NAMALWA (cell line): ENCODE measurements around the gene CACNA2D2.

Source experiments
- DNase-seq: peaks from one replicate; pipeline ENCODE4 v3.0.0-alpha.2; 2015; ENCODE audit warnings: low spot score

The CACNA2D2 gene

DNA sequence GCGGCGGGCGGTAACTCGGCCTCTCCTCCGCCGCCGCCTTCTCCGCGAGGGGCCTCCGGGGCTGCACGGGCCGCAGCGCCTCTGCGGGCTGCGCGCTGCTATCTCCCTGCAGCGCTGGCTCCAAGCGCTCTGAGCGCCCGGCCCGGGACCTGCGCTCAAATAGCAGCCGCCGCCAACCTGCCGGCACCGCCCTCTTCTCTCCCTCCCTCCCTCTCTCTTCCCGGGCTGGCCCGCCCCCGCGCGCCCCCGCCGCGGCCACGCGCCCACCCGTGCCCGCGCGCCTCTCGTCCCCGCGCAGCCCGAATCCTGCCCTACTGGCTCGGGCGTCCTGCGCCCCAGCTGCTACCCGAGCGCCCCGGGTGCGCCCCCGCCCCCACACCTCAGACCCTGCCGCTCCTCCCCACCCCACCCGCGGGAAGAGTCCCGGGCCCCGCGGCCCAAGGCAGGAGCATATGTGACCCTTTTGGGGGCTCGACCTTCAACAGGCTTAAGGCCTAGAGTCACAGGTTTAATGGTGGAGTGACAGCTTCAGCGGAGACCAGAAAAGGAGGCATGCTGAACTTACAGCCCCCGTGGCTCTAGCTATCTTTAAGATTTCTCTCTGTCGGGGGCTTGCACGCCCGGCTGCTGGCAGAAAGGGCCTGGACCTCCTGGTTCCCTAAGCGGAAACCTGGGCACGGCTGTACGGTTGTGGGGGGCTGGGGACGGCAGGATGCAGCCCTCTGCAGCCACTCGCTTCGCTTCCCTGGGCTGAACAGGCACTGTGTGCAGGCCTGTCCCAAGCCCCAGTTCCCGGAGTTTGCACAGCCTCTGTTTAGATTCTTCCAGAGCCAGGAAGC lies at the start of gene CACNA2D2:
CACNA2D2 (minus strand) TSS at position 131 of the 839 bp plus-strand sequence. CDS start 211 bp downstream, outside the sequence.
- DNase-seq = peak; percentile 42

DNA sequence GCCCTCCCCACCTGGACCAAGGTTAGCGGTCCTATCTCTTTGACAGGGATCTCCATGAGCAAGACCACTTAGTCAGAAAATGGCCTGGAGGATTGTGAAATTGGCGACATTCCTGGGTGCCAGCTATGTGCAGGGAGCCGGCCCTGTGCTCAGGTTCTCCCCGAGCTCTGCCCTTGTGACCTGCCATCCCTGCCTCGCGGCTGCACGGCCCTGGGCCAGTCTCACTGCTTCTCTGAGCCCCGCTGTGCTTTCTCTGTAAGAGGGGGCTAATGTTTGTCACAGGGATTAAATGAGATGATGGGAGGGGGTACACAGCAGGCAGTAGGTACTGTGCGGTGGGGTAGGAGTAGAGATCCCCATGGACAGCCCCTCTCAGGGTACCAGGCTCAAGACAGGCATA lies 49.2 kb upstream of the CACNA2D2 start:
- no peak for DNase-seq

DNA sequence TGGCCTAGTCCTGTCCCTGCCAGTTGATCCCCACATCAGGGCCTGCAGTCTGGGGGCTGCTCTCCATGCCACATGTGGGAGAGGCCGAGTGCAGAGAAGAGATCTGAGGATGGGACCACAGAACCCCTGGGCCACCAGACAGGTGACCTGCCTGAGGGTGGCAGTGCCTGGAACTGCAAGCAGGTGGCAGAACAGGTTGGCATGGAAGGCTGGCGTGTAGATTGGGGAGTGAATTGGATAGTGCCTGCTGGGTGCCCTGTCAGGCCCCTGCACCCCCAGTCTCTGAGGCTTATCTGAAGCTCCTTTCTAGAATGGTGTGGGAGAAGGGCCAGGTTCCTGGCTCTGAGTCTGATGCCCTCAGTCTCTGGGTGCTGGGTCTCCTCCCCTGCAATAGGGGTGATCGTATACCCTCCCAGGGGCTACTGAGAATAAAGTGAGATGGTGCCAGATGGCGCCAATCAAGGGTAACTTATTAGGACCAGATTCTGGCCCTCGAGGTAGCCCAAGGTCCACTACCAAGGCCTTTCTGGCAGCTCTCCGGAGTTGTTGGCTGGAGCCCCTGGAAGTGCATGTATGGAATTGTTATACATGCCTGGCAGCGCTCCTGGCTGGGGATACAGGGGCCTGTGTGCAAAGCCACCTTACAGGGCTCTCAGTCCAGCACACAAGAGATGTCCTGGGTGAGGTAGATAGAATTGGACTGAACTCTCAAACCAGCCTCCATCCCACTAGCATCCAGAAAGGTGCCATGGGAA lies 48.4 kb upstream of the CACNA2D2 start:
- DNase-seq = no peak

DNA sequence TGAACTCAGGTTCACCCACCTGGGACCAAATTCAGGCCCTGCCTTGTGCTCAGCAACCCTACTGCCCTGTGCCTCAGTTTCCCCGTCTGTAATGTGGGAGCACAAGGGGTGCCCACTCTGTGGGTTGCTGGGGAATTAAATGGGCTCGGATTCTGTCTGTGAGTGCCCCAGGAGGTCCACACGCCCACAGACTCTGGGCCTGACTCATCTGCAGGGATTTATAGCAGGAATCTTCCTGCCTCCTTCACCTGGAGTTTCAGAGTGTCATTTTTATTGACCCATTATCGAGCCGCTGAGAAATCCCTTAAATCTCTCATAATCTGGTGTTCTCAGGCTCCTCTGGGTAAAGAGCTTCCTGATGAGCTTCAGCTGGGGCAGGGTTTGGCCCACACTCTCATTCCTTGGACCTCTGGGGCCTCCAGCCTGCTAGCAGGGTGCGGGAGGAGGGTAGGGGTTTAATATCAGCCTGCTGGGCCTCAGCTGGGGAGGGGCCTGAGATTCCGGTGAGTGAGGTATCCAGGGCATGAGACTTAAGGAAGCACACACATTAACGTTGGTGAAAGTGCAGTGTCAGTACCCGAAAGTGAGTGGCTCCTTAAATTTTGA lies 47.7 kb upstream of the CACNA2D2 start:
- DNase-seq = no peak

DNA sequence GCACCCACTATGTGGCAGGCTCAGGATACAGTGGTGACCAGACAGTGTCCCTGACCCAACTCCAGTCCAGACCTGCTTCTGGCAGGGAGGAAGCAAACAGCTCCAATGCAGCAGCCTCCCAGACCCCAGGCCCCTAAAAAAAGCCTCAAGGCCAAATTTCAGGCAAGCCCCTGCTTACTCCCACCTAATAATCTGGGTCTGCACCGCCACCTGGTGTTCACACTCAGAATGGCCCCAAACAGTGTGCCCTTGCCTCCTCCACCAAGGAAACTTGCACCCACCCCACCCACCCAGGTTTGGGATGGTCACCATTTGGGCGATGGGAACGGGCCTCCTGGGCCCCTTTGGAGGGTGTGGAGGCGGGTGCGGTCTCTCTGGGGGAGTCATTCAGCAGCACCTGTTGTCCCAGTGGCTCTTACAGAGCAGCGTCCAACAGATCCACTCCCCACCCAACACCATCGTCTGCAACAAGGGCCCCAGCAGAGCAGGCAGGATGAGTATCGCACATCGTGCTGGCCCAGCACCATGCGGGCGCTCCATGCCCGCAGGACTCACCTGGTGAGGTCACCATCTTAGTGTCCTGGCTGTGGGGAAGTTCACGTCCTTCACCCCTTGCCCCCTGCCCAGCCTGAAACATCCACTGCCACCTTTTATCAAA lies 46.8 kb upstream of the CACNA2D2 start:
- DNase-seq = peak; percentile 66

DNA sequence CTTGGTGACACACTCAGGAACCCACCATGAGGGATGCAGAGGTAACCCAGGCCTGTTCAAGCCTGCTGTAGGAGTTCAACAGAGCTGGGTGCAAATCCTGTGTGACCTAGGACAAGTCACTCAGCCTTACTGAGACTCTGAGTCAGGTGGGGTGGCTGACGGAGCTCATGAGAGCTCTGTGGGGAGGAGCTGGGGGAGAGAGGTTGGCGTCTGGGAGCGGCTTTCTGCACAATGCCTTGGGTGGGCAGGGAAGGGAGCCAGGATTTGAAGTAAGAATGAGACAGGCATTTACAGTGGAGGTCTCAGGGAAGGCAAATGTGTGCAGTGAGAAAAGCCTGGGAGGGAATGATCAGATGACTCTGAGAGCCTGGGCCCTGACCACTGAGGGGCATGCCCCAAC lies 45.8 kb upstream of the CACNA2D2 start:
- no peak for DNase-seq

DNA sequence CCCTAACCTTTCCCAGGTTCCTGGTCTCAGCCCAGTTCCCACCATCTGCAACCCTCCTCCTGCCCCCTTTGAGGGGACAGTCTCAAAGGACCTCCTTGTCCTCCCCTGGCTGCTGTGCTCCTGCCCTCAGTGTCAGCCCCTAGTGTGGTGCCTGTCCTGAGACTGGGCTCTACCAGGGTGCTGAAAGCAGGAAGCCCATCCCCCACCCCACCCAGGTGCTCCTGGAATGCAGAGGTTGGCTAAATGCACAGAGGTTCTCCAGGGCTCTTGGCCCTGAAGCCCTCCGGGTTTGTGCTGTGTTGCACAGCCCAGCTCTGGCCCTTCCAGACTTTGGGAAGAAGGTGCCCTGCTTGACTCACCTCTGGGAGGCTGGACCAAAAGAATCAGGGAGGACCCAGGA lies 42.3 kb upstream of the CACNA2D2 start:
- no peak for DNase-seq

DNA sequence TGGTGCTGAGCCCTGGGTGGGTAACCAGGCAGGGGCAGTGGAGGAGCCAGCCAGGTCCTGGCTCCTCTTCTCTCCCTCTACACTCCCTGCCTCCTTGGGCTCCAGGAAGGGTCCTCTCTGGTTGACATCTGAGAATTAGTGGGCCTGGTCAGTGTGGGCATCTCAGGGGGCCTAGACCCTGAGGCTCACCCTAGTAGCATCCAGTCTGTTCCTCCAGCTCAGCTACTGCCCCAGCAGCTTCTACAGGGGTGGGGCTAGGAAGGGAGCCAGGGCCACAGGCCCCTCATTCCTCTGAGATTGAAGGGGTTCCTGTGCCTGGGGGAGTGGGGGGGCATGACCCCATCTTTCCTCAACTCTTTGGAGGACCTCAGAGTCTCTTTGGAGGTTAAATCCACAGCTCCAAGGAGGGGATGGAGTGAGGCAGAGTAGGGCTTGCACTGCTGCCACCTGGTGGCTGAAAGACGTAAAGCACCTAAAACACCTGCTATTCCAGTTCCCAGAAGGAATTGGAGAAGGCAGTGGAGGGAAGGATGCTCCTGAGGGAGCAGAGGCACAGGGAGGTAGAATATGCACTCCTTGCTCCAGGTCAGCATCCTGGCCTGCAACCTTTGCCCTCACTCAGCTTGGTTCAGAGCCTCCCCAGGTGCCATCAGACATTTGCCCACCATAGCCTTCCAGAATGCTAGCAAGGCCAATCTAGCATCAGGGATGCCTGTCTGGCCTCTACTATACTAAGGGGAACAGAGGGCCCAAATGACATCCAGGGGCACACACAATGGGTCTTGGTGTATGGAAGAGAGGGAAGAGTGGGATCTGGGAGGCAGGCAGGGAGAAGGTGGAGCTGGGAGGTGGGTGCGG lies 39.0 kb upstream of the CACNA2D2 start:
- DNase-seq = peak; percentile 41

DNA sequence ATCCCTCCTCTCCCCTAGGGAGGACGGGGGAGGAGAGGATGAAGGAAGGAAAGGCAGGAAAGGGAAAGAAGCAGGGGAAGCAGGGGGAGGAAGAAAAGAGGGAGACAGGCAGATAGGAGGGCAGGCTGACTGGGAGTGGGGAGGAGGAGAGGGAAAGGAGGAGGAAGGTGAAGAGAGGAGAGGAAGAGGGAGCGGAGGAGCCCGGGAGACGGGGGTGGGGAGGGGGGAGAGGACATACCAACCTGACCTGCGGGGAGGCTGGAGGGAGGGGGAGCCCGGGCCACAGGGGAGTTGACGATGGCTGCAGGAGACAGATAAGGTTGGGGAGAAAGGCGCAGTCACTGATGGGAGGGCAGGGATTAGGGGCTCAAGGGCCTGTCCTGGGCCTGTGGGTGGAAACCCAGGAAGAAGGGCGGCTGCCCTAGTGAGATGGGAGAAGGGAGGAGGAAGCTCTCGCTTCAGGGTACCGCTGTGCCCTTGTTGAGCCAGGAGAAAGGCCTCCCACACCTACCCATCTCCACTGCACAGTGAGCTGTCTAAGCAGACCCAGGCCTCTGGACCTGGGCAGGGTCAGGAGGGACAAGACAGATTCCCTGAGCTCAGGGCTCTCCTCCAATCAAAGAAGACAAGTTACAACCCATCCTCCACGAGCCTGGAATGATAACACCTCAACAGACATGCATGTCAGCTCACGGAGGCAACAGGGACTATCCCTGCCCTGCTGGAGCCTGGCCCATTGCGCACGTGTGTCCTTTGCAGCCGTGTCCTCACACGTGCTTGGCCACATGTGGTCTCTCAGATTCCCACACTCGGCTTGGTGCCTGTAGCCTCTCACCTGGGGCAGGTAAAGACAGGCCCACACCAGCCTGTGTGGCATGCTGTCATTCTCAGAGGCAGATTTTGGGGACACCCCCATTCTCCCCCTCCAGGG lies 36.2 kb upstream of the CACNA2D2 start:
- no peak for DNase-seq

DNA sequence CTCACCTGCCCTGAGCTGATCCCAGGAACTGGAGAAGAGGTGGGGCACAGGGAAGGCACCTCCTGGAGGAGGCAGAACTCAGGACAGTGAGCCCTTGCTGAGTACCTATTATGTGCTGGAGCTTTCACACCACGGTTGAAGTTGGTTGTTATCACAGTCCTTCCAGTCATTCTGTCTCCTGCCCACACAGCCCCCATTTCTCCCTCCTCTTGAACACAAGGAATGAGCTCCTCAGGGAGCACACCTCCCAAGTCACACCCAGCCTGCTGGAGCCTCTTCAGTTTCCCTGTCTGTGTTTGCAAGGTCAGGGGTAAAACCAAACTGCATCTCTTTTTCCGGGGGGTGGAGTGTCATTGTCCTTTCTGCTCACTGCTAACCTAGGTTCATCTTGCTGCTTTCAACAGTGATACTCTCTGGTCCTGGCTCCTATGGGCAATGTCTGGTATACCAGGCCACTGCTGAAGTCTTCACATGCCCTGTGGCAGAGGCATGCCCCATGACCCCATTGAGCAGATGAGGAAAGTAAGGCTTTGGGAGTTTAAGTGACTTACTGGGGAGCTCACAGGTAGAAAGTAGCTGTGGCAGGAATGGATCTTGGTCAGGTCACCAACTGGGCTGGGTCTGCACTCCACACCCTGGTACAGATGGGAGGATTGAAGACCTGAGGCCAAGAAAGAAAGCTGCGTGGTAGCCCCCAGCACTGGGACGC lies 34.1 kb upstream of the CACNA2D2 start:
- no peak for DNase-seq

DNA sequence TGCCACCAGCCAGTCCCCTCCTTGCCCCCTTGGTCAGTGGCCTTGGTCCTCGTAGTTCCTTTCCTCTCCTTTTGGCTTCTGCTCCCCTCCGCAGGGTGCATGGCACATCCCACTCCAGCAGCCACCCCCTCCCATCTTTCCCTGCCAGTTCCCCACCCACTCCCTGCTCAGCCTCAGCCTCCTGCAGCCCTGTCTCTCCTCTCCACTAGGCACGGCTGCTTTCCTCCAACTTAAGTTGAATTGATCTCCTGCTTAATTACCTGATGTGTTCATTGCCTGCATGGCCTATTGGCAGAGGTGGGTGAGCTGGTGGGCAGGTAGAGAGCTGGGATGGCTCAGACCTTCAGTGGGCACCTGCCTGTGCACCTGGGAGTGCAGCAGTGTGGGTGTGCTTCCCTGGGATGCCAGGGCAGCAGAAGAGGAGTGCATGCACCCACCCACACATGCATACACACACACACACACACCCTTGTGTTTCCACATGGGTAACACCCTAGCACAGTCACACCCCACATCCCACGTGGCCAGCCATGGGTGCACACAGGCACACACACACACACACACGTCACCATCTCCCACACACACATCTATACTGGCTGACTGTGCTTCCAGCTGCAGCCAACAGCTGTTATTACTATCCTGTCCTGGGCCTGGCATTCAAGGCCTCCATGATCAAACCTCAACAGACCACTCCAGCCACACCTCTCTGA lies 33.2 kb upstream of the CACNA2D2 start:
- DNase-seq = no peak

DNA sequence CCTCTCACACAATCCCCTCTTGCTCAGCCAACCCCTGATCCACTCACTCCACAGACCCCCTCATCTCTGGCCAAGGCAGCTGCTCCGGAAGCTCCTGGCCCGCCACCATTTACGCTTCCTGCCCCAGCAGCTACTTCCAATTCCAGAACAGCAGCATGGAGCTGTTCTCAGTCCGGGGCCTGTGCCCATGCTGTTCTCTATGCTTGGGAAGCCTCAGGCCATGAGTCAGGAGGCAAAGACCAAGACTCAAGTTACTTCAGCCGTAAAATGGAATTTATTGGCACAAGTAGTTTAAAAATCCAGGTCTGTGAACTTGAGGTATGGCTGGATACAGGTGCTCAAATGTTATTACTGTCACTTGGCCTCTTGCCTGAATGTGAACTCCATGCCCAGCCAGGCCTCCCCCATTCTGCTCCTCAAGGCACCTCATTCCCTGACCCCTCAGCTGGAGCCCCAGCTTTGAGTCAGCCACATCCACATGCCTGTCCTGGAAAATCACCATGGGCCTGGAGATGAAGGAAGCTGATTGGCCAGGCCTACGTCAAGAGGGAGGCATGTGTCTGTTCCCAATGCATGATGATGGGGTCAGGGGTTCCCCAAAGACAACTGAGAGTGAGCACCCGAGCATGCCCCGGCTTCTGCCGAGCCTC lies 31.4 kb upstream of the CACNA2D2 start:
- DNase-seq = no peak

DNA sequence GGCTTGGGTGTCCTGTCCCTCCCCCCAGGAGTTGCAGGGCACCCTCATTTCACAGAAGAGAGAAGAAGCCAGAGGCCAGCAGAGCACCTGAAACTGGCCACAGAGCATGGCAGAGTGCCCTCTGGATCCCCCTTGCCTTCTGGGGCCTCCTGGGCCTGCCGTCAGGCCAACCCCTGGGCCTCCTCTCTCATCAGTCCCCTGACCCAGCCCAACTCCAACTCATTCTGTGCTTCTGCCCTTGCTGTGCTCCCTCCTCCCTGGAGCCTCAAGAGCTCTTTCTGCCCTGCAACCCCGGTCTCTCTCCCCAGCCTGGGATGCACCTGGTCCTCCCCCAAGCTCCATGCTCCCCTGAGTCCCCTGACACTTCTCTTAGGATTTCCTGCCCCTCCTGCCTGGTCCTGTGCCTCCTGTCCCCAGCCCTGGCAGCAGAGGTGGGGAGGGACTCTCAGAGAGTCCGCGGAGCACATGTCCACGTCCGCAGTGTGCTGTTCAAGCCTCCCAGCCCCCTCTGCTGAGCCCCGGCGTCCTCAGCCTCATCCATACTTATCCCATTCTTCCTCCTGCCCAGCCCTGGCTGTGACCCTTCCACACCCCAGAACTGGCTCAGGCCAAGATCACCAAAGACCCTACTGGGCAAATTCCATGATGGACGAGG lies 30.5 kb upstream of the CACNA2D2 start:
- DNase-seq = no peak

DNA sequence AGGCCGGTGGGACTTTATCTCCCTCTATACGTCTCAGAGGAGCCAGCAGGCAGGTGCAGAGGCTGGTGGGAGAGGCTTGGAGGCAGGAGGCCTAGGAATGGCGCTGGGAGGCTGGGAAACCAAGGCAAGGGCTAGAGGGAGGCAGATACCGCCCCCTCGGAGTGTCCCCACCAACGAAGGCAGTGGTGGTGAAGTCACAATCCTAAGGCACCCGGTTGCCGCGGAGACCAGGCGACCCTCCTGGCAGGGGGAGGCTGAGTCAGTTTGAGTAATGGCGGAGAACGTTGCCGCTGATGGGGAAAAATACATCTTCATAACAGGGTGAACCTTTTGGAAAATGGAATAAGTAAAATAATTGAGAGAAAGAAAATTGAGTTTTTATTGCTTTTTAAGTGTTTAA lies 29.9 kb upstream of the CACNA2D2 start:
- DNase-seq = no peak

DNA sequence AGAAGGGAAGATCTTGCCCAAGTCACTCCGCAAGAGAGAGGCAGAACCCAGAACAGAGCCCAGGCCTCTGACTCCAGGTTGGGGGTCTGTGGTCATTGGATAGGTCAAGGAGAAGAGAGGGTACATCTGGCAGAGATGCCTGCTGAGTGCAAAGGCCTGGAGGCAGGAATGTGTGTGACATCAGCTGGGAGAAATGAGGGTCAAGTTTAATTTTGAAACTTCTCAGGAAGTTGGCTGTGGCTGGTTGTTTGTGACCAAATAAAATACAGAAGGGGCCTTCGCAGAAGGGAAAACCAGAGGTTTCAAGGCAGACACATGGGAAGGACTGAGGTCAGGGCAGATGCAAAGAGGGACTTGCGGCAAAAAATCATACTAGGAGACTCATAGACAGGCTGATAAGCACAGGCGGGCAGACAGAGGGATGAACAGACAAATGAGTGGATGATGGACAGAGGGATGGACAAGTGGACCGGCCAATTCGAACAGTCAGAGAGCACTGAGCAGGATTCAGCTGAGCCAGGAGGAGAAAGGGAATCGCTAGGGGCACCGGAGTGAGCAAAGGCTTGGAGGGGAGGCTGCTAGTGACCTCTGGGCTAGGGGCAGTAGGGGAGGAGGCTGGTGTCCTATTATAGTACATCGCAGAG lies 28.8 kb upstream of the CACNA2D2 start:
- DNase-seq = no peak

DNA sequence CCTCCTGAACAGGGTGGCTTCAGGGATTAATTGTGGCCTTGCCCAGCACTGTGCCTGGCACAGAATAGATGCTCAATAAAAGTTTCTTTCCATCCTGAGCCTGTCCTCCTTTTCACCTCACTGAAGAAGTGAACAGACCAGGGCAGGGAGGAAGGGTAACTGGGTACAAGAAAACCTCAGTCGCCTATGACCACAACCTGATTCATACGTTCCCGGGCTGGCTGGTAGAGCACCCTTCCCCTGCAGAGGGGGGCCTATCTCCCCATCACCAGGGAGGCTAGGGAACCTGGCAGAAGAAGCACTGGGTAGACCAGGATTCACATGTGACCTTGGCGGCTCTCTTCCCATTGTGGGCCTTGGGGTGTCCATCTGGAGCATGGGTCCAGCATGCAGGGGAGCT lies 27.8 kb upstream of the CACNA2D2 start:
- no peak for DNase-seq
